ENCODE data around the gene CPNE4.
"Not testable (repeated sequence)": the region's sequence is repeated elsewhere in the genome, so short reads cannot be mapped to it uniquely, and the experiment has no call there.

Gene CPNE4

GRCh38 chr3:131544557-131544956, 490.3 kb downstream of the CPNE4 start:
- no peak for DNase-seq (ENCODE audit: low read depth in 4 of 4, low spot score in 1 of 4)

- no peak for DNase-seq (ENCODE audit: low read depth in 4 of 4, low spot score in 1 of 4)
Measured at GRCh38 chr3:131543714-131544113, 491.1 kb downstream of the CPNE4 start.

GRCh38 chr3:131541288-131541687, 493.5 kb downstream of the CPNE4 start:
- DNase-seq (ENCODE audit: low read depth in 4 of 4, low spot score in 1 of 4): no peak

GRCh38 chr3:131540821-131541220, 494.0 kb downstream of the CPNE4 start:
- no peak for DNase-seq (ENCODE audit: low read depth in 4 of 4, low spot score in 1 of 4)

- no peak for DNase-seq (ENCODE audit: low read depth in 4 of 4, low spot score in 1 of 4)
Measured at GRCh38 chr3:131540143-131540542, 494.7 kb downstream of the CPNE4 start.

- DNase-seq (ENCODE audit: low read depth in 4 of 4, low spot score in 1 of 4): no peak
Measured at GRCh38 chr3:131538968-131539367, 495.8 kb downstream of the CPNE4 start.

GRCh38 chr3:131537531-131537930, 497.3 kb downstream of the CPNE4 start:
- no peak for DNase-seq (ENCODE audit: low read depth in 4 of 4, low spot score in 1 of 4)

GRCh38 chr3:131535596-131535995, 499.2 kb downstream of the CPNE4 start:
- no peak for DNase-seq (ENCODE audit: low read depth in 4 of 4, low spot score in 1 of 4)

- DNase-seq (ENCODE audit: low read depth in 4 of 4, low spot score in 1 of 4): no peak
Measured at GRCh38 chr3:131535131-131535530, 499.7 kb downstream of the CPNE4 start.

- no peak for DNase-seq (ENCODE audit: low read depth in 4 of 4, low spot score in 1 of 4)
Measured at GRCh38 chr3:131532645-131533044, 502.2 kb downstream of the CPNE4 start.

GRCh38 chr3:131530843-131531242, 504.0 kb downstream of the CPNE4 start:
- DNase-seq (ENCODE audit: low read depth in 4 of 4, low spot score in 1 of 4): no peak

- no peak for DNase-seq (ENCODE audit: low read depth in 4 of 4, low spot score in 1 of 4)
Measured at GRCh38 chr3:131530388-131530787, 504.4 kb downstream of the CPNE4 start.

- DNase-seq (ENCODE audit: low read depth in 4 of 4, low spot score in 1 of 4): no peak
Measured at GRCh38 chr3:131526801-131527347, 507.9 kb downstream of the CPNE4 start.

GRCh38 chr3:131518680-131519079, 516.1 kb downstream of the CPNE4 start:
- no peak for DNase-seq (ENCODE audit: low read depth in 4 of 4, low spot score in 1 of 4)

GRCh38 chr3:131505421-131505820, 529.4 kb downstream of the CPNE4 start:
- no peak for DNase-seq (ENCODE audit: low read depth in 4 of 4, low spot score in 1 of 4)

- no peak for DNase-seq (ENCODE audit: low read depth in 4 of 4, low spot score in 1 of 4)
Measured at GRCh38 chr3:131503320-131503635, 531.5 kb downstream of the CPNE4 start.

GRCh38 chr3:131502530-131503319, 532.1 kb downstream of the CPNE4 start, which contains the start of gene MRPL3:
MRPL3 (minus strand) TSS chr3:131502971; CDS start chr3:131502821, 150 bp downstream.
- DNase-seq (ENCODE audit: low read depth in 4 of 4, low spot score in 1 of 4): peak; percentile 64 to 78 (median 70)

GRCh38 chr3:131501949-131502348, 532.9 kb downstream of the CPNE4 start:
- DNase-seq (ENCODE audit: low read depth in 4 of 4, low spot score in 1 of 4): no peak

GRCh38 chr3:131494706-131495105, 540.1 kb downstream of the CPNE4 start:
- no peak for DNase-seq (ENCODE audit: low read depth in 4 of 4, low spot score in 1 of 4)

GRCh38 chr3:131491775-131492174, 543.0 kb downstream of the CPNE4 start:
- no peak for DNase-seq (ENCODE audit: low read depth in 4 of 4, low spot score in 1 of 4)

- DNase-seq (ENCODE audit: low read depth in 4 of 4, low spot score in 1 of 4): no peak
Measured at GRCh38 chr3:131491084-131491483, 543.7 kb downstream of the CPNE4 start.

- not testable (repeated sequence) for DNase-seq (ENCODE audit: low read depth in 4 of 4, low spot score in 1 of 4)
Measured at GRCh38 chr3:131486545-131486944, 548.3 kb downstream of the CPNE4 start.

- no peak for DNase-seq (ENCODE audit: low read depth in 4 of 4, low spot score in 1 of 4)
Measured at GRCh38 chr3:131485119-131485518, 549.7 kb downstream of the CPNE4 start.
